ENCODE data around the gene SGCD. TPM values are rescaled to one million over a fixed set of nuclear protein-coding genes. Genes with fewer than 3 reads are reported as not detected.

Gene SGCD
- total RNA-seq, 4 donors from 2014 or later, result 12.4 to 17.8 (median 13.4) TPM

DNA sequence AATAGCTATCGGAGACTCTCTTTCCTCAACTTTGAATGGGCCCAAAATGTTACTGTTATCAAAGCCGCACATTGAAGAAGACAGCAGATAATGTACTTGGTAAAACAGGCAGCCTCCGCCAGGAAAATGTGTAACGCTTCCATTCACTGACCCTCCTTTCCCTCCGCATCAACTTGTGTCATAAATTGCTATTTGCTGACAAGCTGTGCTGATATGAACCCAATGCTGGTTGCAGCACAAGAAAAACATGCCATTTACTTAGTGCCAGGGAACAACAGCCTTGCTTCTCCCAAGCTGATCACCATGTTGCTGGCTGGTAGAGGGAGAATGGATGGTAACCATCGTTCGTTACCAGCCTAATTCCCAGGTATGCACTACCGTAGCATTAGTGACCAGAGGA lies 360.6 kb downstream of the SGCD start:
- Histone ChIP-seq H3K9me3 (no peaks in the 10 kb centered on the region), H3K36me3 (no peaks in the 10 kb centered on the region), H3K27ac (no peak overlapping the region), H3K4me3 (no peak overlapping the region), H3K4me1 (no peaks in the 10 kb centered on the region), H3K27me3 (no peaks in the 10 kb centered on the region)
- 79 to 81% methylated on average over 8 of the region's 8 CpGs for WGBS, 2 donors
- no peak for TF ChIP-seq POLR2A (IDR thresholded peaks at IDR 0.05)
- TF ChIP-seq, protein P1, sequence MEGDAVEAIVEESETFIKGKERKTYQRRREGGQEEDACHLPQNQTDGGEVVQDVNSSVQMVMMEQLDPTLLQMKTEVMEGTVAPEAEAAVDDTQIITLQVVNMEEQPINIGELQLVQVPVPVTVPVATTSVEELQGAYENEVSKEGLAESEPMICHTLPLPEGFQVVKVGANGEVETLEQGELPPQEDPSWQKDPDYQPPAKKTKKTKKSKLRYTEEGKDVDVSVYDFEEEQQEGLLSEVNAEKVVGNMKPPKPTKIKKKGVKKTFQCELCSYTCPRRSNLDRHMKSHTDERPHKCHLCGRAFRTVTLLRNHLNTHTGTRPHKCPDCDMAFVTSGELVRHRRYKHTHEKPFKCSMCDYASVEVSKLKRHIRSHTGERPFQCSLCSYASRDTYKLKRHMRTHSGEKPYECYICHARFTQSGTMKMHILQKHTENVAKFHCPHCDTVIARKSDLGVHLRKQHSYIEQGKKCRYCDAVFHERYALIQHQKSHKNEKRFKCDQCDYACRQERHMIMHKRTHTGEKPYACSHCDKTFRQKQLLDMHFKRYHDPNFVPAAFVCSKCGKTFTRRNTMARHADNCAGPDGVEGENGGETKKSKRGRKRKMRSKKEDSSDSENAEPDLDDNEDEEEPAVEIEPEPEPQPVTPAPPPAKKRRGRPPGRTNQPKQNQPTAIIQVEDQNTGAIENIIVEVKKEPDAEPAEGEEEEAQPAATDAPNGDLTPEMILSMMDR (IDR thresholded peaks at IDR 0.05), result no peak
- no peak for TF ChIP-seq EP300 (IDR thresholded peaks at IDR 0.05)
- no peak for DNase-seq (ENCODE audit: low spot score in 2 of 2)

DNA sequence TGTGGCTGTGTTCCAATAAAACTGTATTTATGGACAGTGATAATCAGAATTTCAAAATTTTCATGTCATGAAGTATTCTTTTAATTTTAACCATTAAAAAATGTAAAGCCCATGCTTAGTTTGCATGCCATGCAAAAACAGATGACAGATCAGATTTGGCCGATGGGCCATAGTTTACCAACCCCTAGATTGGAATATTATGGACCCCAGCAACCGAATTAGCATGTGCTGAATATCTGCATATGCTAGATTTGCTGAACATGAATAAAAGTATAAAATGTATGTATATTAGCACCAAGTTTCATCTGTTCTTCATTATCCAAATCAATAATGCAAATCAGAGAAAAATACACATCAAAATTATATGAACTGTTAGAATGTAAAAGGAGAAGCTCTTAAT lies 364.6 kb downstream of the SGCD start:
- TF ChIP-seq, protein P1 (IDR thresholded peaks at IDR 0.05), result no peak
- no peak for TF ChIP-seq POLR2A (IDR thresholded peaks at IDR 0.05)
- no peak for TF ChIP-seq EP300 (IDR thresholded peaks at IDR 0.05)
- no peak for DNase-seq (ENCODE audit: low spot score in 2 of 2)
- no peaks in the 10 kb centered on the region for H3K36me3 ChIP-seq
- no peaks in the 10 kb centered on the region for H3K4me1 ChIP-seq
- no peaks in the 10 kb centered on the region for H3K27me3 ChIP-seq
- no peak overlapping the region for H3K4me3 ChIP-seq
- H3K27ac ChIP-seq, result no peak overlapping the region
- 89 to 96% methylated on average over 2 of the region's 2 CpGs for WGBS, 2 donors
- H3K9me3 ChIP-seq, result no peaks in the 10 kb centered on the region

DNA sequence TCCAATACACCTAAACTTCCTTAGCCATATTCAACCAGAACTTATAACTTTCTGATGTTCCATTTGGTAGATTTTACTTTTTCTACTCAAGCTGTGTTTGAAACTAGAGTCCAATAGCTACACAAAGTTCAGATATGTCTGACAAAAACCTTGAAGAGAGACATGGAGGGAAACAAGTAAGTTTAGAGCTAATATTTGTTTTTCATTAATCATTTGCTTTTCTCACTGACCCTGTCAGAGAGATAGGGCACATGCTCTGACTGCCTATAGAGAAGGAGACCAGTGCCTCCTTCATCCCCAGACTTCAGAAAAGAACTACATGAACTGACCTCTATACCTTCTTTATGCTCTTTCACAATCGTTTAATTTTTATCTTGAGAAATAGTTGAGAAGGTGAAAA lies 366.1 kb downstream of the SGCD start:
- H3K9me3 ChIP-seq, result no peaks in the 10 kb centered on the region
- TF ChIP-seq EP300 (IDR thresholded peaks at IDR 0.05) (no peak), POLR2A (IDR thresholded peaks at IDR 0.05) (no peak)
- TF ChIP-seq, protein P1 (IDR thresholded peaks at IDR 0.05), result no peak
- no peak overlapping the region for H3K4me3 ChIP-seq
- H3K36me3 ChIP-seq, result no peaks in the 10 kb centered on the region
- no peaks in the 10 kb centered on the region for H3K4me1 ChIP-seq
- DNase-seq (ENCODE audit: low spot score in 2 of 2), result no peak
- H3K27me3 ChIP-seq, result no peaks in the 10 kb centered on the region
- H3K27ac ChIP-seq, result no peak overlapping the region
- 73% methylated on average over 1 of the region's 1 CpG for WGBS, 2 donors

DNA sequence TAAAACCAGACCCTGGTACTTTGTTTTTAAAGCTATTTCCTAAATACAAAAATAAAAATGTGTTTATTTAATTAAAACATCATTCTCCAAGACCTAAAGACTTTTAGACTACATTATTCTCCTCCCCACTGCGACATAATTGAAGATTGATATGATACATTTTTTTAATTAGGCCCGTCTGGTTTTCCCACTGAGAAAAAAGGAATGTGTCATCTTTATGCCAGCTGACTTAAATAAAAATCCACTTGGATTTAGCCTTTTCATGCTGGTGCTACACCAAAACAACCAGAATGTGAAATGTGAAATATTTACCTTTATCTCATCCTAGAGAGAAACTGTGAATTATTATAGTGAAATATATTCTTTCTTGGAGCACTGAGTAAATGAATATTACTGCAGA lies 367.6 kb downstream of the SGCD start:
- TF ChIP-seq, protein P1 (IDR thresholded peaks at IDR 0.05), result no peak
- TF ChIP-seq EP300 (IDR thresholded peaks at IDR 0.05) (no peak), POLR2A (IDR thresholded peaks at IDR 0.05) (no peak)
- Histone ChIP-seq H3K9me3 (no peaks in the 10 kb centered on the region), H3K4me1 (no peaks in the 10 kb centered on the region), H3K36me3 (no peaks in the 10 kb centered on the region), H3K4me3 (no peak overlapping the region), H3K27ac (no peak overlapping the region), H3K27me3 (no peaks in the 10 kb centered on the region)
- 65 to 71% methylated on average over 2 of the region's 2 CpGs for WGBS, 2 donors
- no peak for DNase-seq (ENCODE audit: low spot score in 2 of 2)

DNA sequence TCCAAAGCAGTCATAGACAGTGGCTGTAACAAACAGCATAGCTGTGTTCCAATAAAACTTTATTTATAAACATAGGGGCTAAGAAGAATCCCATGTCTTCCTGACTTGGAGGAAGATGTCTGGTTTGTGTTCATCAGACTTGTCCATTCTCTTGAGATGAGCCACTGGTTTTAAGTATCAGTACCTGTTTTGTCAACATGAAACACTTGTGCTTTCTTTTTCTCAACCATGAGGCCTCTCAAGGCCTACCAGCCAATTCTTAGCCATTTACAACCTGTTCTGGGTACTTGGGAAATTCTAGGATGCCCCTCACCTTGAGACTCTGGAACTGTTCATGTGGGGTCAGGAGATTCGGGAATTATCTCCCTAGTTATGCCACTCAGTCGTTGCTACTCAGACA lies 368.8 kb downstream of the SGCD start:
- TF ChIP-seq EP300 (IDR thresholded peaks at IDR 0.05) (no peak), POLR2A (IDR thresholded peaks at IDR 0.05) (no peak)
- TF ChIP-seq, protein P1 (IDR thresholded peaks at IDR 0.05), result no peak
- no peak overlapping the region for H3K4me3 ChIP-seq

More for the DNA sequence above, 368.8 kb downstream of the SGCD start:
- WGBS, 2 donors, result 86 to 91% methylated on average over 2 of the region's 2 CpGs
- Histone ChIP-seq H3K36me3 (no peaks in the 10 kb centered on the region), H3K4me1 (no peaks in the 10 kb centered on the region), H3K27me3 (no peaks in the 10 kb centered on the region), H3K27ac (no peak overlapping the region), H3K9me3 (no peaks in the 10 kb centered on the region)
- DNase-seq (ENCODE audit: low spot score in 2 of 2), result no peak
